GM21825 (cell line): ENCODE results near the gene NPR3.

Experiments
- ATAC-seq: cut with Tn5 transposase; IDR thresholded peaks from one replicate; pipeline ENCODE4 v1.9.1; 2021; ENCODE audit warnings: mild to moderate bottlenecking, moderate library complexity; ENCODE audit not compliant: unreplicated experiment

Gene NPR3

GRCh38 chr5:32805971-32806638 is 95.0 kb downstream of the NPR3 start:
- ATAC-seq = no peak

- ATAC-seq = no peak
Measured at GRCh38 chr5:32808783-32809182, 97.7 kb downstream of the NPR3 start.

DNA sequence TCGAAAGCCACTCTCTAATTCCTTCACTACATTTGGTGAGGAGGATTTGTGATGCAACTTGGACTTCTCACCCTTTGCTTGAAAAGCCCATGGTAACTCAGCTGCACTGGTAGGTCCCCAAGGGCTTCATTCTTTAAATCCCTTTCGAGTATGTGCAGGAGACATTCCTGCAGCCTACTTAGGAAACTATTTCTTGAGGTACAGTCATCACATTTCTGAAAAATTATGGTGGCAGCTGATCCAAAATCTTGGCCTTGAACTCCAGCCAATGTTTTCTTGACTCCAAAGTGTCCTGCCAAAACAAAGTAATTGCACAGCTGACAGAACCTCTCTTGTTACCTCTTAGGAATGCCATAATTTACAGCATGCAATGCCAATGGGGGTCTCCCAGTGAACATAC is 99.7 kb downstream of the NPR3 start:
- no peak for ATAC-seq

DNA sequence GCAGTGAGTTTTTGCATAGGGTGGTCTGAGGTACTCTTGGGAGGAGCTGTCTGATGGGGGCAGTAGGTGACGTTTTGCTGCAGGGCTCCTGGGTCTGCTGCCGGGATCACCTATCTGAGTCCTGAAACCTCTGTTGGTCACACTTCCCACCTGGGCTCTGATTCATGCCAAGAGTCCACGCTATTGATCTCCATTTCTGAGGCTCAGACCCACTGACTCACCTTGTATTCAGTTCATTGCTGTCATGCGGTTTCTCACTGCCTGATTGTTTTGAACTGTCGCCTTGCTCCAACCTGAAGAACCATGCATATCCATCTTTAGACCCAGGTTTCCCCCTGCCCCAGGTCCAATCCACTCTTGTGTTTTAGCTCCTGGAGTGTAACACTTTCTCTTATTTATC is 101.3 kb downstream of the NPR3 start:
- no peak for ATAC-seq

- no peak for ATAC-seq
Measured at GRCh38 chr5:32814141-32814540, 103.0 kb downstream of the NPR3 start.

- no peak for ATAC-seq
Measured at GRCh38 chr5:32814620-32815019, 103.5 kb downstream of the NPR3 start.

GRCh38 chr5:32827981-32828380 is 116.9 kb downstream of the NPR3 start:
- no peak for ATAC-seq

DNA sequence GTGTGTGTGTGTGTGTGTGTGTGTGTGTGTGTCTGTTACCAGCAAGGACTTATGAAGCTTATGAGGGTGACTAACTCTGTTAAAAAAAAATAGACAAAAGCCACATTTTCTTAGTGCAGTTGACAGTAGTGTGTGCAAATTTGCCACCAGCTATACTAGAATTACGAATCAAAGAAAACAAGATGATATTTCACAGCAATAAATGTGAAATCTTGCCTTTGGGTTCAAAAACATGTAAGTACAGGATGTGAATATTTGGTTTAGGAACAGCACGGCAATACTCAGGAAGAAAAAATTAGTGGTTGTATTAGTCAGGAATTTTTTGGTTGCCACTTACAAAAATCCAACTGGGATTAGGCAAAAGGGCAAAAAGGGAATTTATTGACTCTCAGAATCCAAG is 117.4 kb downstream of the NPR3 start:
- ATAC-seq = no peak

DNA sequence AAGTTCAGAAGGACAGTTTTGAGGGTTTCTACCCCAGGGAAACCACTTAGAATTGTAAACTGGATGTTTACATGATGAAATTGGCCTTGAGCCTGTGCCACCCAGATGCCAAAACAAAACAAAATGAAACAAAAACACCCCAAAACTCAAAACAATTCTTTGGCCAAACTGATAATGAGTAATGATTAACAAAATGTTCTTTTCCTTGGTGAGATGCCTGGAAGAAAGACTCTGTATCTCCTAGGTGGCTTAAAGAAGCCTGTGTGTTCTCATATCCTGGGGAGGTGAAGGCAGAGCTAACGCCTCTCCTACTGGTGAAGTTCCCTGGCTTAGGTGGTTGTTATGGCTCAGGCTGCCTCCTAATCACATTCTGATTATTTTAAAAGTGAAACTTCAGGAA is 120.5 kb downstream of the NPR3 start:
- no peak for ATAC-seq

DNA sequence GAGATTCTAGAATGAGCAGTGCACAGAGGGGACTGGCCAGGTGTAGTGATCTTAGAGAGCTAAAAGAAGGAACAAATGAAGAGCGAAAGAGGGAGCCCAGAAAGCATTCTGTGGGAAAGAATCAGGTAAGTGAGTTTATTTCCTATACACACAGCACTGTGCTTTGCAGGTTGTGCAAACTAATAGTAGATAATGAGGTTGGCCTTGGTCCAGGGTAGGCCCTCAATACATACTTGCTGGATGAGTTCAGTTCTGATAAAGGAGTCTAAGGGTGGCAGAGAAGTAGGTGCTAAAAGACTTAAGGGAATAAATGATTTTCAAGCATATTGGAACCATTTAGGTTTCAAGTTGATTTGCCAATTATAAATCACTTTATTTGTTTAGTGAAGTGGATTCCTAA is 122.0 kb downstream of the NPR3 start:
- ATAC-seq = no peak

GRCh38 chr5:32833663-32834062 is 122.5 kb downstream of the NPR3 start:
- ATAC-seq = no peak

DNA sequence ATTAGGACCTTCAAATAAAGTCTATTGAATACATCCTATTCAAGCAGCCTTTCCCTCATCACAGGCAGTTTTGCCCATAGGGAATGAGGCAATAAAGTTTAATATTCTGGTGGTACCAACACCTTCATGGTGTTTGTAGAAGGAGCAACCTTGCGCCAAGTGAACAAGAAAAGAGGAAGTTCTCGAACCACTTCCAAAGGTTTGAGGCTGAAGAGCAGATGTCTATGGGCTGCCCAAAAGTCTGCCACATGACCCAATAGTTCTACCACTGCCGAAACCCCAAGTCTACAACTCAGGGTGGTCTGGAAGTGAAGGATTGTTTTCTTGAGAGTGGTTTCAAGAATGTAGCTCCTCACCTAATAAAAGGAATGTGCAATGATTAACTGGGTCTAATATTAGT is 123.1 kb downstream of the NPR3 start:
- ATAC-seq = no peak

- ATAC-seq = no peak
Measured at GRCh38 chr5:32836176-32836575, 125.1 kb downstream of the NPR3 start.

DNA sequence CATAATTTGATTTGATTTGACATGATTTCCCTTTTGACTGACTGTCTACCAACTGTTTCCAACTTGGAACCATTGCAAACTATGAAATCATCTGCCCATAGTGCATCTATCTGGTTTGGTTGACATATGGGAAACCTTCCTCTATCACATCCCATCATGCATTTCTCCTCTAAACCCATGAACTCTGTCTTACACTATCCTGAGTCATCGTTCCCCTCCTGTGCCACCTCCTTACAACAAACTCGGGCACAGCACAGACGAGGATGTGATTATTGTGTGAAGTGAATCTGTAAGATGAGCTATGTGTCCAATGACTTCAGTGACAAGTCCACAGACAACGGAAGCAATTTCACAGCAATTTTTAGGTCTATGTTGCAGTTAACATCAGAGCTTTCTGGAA is 126.1 kb downstream of the NPR3 start:
- no peak for ATAC-seq

DNA sequence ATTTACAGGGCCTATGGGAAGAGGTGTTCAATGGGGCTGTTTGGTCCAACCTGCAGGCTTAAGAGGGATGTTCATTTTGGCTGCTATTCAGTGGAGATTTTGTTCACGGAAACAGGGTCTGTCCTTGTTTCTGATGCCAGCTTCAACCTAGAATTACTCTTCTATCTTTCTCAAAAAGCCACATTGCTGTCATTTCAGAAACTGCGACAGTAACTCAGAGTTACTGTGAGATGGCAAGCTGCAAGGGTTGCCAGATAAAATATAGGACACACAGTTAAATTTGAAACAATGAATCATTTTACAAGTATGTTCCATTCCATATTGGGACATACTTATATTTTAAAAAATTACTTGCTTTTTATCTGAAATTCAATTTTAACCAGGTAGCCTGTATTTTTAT is 128.0 kb downstream of the NPR3 start:
- no peak for ATAC-seq

- no peak for ATAC-seq
Measured at GRCh38 chr5:32840606-32841005, 129.5 kb downstream of the NPR3 start.
